ENCODE results near the gene MGRN1.

MGRN1 gene

GRCh38 chr16:4655801-4656200, 31.2 kb downstream of the MGRN1 start:
- no peak for DNase-seq (ENCODE audit: low read depth)
- no peak overlapping the region for H3K4me3 ChIP-seq (replicated peaks; ENCODE audit: low read depth, low read length)

DNA sequence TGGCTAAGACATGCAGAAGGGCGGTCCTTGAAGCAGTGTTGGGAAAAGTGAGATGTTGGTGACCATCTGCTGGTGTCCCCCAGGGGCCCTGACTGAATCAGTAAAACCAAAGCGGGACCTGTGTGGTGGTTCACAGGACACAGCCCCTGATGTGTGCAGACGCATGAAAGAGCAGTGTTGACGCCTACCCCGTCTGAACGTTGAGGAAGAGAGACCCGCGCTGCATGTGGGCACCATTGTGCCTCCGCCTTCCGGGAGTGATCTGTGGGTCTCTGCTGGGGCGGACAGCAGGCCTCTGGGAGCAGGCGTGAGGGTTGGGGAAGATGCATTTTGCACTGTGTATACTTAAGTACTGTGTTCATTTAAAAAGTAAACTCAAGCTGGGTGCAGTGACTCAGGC, 31.6 kb downstream of the MGRN1 start:
- DNase-seq (ENCODE audit: low read depth), result no peak
- H3K4me3 ChIP-seq (replicated peaks; ENCODE audit: low read depth, low read length), result no peak overlapping the region
- TF ChIP-seq, protein P1, sequence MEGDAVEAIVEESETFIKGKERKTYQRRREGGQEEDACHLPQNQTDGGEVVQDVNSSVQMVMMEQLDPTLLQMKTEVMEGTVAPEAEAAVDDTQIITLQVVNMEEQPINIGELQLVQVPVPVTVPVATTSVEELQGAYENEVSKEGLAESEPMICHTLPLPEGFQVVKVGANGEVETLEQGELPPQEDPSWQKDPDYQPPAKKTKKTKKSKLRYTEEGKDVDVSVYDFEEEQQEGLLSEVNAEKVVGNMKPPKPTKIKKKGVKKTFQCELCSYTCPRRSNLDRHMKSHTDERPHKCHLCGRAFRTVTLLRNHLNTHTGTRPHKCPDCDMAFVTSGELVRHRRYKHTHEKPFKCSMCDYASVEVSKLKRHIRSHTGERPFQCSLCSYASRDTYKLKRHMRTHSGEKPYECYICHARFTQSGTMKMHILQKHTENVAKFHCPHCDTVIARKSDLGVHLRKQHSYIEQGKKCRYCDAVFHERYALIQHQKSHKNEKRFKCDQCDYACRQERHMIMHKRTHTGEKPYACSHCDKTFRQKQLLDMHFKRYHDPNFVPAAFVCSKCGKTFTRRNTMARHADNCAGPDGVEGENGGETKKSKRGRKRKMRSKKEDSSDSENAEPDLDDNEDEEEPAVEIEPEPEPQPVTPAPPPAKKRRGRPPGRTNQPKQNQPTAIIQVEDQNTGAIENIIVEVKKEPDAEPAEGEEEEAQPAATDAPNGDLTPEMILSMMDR (IDR thresholded peaks at IDR 0.05; ENCODE audit: low read length, missing control alignments), result no peak

More at GRCh38 chr16:4655801-4656200, 31.2 kb downstream of the MGRN1 start:
- TF ChIP-seq, protein P1 (IDR thresholded peaks at IDR 0.05; ENCODE audit: low read length, missing control alignments), result no peak

GRCh38 chr16:4656695-4657686, 32.4 kb downstream of the MGRN1 start:
- H3K4me3 ChIP-seq (replicated peaks; ENCODE audit: low read depth, low read length), result no peak overlapping the region
- TF ChIP-seq, protein P1 (IDR thresholded peaks at IDR 0.05; ENCODE audit: low read length, missing control alignments), result no peak
- no peak for DNase-seq (ENCODE audit: low read depth)

GRCh38 chr16:4659363-4660353, 35.0 kb downstream of the MGRN1 start:
- DNase-seq (ENCODE audit: low read depth), result no peak
- no peak overlapping the region for H3K4me3 ChIP-seq (replicated peaks; ENCODE audit: low read depth, low read length)
- TF ChIP-seq, protein P1 (IDR thresholded peaks at IDR 0.05; ENCODE audit: low read length, missing control alignments), result no peak

GRCh38 chr16:4660454-4661007, 35.9 kb downstream of the MGRN1 start:
- no peak overlapping the region for H3K4me3 ChIP-seq (replicated peaks; ENCODE audit: low read depth, low read length)
- TF ChIP-seq, protein P1 (IDR thresholded peaks at IDR 0.05; ENCODE audit: low read length, missing control alignments), result no peak
- peak; percentile 68 for DNase-seq (ENCODE audit: low read depth)

DNA sequence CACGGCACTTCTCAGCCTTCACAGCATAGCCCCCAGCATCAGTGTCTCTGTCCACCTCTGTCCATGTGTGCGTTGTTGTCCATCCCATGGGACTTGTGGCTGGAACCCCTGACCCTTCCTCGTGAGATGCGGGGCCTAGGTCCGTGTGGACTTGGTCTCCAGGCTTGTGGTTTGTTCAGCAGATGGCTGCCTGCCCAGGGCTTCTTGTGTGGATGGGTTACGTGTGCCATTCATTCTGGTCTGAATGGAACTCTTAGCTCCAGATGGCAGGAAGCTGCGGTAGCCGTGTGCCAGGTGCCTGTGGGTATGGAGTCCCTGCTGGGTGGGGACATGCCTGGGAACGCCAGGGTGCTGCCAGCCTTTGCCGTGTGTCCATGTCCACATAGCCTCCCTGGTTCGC, 37.0 kb downstream of the MGRN1 start:
- TF ChIP-seq, protein P1 (IDR thresholded peaks at IDR 0.05; ENCODE audit: low read length, missing control alignments), result no peak
- DNase-seq (ENCODE audit: low read depth), result no peak
- H3K4me3 ChIP-seq (replicated peaks; ENCODE audit: low read depth, low read length), result no peak overlapping the region

Measured in fibroblast of pulmonary artery (primary cell).